HG03342 (cell line): Measurements from ENCODE around the gene RTRAF.

Source experiments
- ATAC-seq: cut with Tn5 transposase; IDR thresholded peaks from one replicate; pipeline ENCODE4 v1.9.1; 2021; ENCODE audit warnings: mild to moderate bottlenecking, moderate library complexity; ENCODE audit not compliant: unreplicated experiment

RTRAF gene

DNA sequence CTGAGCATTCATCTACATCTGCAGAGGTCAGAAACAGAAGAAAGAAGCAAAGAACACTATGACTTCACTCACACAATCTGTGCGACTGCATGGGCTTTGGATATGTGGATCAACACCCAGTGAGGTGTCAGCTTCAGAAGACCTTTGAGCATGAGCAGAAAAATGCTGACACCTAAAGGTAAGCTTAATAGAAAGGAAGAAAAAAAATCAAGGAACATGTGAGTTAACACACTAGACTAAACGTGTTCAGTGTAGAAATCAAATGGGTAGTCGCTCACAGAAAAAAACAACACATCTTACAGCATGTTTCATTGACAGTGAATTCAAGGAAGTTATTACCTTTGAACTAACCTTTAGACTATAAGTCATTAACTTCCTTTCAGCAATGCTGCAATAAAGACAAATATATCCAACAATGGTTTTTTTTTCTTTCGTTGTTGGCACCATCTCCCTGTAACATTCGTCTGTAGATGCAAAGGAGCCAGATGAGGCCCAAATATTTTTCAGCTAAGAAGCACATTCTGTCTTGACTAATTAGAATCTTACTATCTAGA, 30.9 kb downstream of the RTRAF start:
- ATAC-seq = no peak

GRCh38 chr14:52020866-52021717, 31.7 kb downstream of the RTRAF start:
- no peak for ATAC-seq

GRCh38 chr14:52021957-52022600, 32.7 kb downstream of the RTRAF start:
- ATAC-seq = peak; percentile 76

GRCh38 chr14:52023518-52023917, 34.2 kb downstream of the RTRAF start:
- no peak for ATAC-seq

DNA sequence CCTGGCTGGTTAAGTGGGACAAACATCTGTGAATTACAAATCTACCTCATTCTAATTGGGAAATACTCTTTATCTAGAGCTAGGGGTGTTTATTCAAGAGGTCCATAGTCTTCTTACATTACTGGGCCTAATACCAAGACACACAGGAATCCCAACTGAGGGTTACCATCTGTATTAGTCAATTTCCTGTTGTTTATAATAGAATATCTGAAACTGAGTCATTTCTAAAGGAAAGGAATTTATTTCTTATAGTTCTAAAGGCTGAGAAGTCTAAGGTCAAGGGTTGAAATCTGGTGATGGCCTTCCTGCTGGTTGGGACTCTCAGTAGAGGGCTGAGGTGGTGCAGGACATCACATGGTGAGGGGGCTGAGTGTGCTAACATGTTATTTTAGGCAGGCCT, 36.0 kb downstream of the RTRAF start:
- no peak for ATAC-seq

- no peak for ATAC-seq
Measured at GRCh38 chr14:52026017-52026660, 36.8 kb downstream of the RTRAF start.

DNA sequence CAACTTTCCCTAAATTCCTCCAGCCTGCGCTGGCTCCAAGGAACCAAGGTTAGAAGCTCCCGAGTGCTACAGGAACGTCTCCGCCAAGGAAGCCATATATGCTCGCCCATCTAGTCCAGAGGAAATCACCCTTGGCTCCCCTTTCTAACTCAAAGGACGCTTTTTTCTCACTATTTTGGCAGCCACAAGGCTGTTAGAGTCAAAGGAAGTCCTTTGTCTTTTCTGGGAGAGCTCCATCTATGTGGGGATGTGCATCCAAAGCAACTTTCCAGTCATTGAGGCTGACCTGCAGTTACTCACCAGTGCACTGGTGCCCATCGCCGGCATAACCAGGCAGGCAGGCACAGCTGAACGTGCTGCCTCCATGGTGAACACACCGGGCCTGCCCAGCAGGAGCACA, 37.6 kb downstream of the RTRAF start:
- ATAC-seq = no peak

- no peak for ATAC-seq
Measured at GRCh38 chr14:52029881-52030280, 40.5 kb downstream of the RTRAF start.

GRCh38 chr14:52031781-52032180, 42.4 kb downstream of the RTRAF start:
- ATAC-seq = no peak

GRCh38 chr14:52032204-52032801, 43.0 kb downstream of the RTRAF start:
- ATAC-seq = no peak

DNA sequence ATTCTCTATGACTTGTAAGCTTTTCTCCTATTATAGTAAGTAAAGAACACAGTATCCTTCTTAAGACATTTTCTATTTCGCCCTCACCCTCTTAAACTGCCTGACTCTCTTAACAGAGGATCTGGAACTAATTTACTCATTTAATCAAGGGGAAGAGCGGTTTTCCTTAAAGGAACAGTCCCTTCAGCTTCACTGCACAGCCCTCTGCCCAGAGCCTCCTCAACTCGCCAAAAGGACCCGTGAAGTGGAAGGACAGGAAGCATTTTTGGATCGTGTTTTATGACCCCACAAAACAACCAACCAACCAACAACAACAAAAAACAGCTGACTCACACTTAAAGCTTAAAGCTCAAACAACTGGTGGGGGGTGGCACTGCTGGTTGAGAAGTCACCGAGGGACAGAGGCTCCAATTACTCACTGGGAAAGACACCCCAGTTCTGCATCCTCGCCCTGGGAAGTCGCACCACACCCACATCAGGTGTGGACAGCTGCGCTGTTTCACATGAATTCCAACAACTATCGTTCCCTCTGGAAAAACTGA, 43.8 kb downstream of the RTRAF start:
- no peak for ATAC-seq

GRCh38 chr14:52039124-52039815, 49.9 kb downstream of the RTRAF start:
- ATAC-seq = no peak

GRCh38 chr14:52040598-52040997, 51.3 kb downstream of the RTRAF start:
- no peak for ATAC-seq

- ATAC-seq = no peak
Measured at GRCh38 chr14:52042371-52043289, 53.3 kb downstream of the RTRAF start.

- no peak for ATAC-seq
Measured at GRCh38 chr14:52043690-52044089, 54.3 kb downstream of the RTRAF start.

DNA sequence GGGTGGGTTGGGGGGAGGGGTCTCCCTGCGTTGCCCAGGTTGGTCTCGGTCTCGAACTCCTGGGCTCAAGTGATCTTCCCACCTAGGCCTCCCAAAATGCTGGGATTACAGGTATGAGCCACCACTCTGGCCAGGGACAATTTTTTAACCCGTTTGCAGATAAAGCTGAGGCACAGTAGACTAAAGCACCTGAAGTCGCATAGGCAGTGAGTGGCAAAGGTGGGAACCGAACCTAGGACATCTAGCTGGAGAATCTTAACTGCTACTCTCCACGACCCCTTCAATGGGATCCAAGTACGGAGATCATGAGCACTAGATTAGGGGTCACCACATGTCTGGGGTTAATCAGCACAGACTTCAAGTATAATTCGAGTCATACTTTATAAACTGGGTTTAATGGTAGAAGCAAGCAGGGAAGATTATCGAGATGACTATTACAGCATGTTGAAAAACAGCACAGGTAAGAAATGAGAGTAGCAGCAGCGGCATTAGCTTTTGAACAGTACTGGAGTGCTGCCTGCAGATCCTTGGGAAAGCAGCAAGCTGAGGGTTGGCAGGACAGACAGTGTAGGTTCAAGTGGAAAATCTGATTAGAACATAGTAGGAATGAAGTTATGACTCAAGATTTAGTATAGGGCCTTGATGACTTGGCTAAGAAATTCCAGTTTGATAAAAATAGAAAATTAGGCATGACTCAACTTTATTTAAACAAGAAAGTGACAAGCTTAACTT, 55.6 kb downstream of the RTRAF start:
- ATAC-seq = no peak

- ATAC-seq = no peak
Measured at GRCh38 chr14:52046376-52046917, 57.1 kb downstream of the RTRAF start.

- ATAC-seq = no peak
Measured at GRCh38 chr14:52048116-52048515, 58.8 kb downstream of the RTRAF start.
